Measurements from ENCODE around the gene PTPN1.
A peak's percentile ranks its signal among the peaks of the same experiment; 100 is the strongest.

The PTPN1 gene

DNA sequence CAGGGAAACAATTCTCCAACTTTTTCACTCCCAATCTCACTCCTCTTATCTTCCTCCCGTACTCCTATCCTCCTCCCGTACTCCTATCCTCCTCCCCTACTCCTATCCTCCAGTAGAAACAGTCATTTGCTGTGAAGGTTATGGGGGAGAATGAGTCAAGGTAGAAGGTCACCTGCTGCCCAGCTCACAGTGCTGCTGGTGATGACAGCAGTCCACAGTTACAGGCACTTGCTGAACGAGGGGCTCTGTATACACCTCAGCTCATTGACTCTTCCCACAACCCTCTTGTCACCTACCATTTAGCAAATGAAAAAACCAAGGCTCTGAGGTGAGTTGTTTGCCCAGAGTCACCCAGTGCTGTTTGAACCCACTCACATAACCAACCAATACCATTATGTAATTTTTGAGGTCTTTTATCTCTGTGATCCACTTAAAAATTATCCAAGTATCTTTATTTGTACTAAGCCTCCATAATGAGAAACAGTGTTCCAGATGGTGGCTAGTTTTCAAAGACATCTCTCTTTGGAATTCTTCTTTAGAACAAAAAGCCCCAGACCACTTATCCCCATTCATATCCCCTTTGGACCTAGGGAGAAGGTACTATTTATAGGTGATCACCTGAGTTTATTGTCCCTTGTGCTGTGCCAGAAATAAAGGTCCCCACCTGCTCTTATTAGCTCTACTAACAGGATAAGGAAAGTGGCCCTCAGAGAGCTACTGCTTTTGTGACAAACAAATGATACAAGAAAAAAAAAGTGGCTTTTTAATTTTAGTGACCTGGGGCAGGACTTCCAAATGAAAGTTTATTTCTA is 53.2 kb downstream of the PTPN1 start:
- Histone ChIP-seq H4K91ac (ENCODE audit: low read depth, low read length, poor library complexity) (no peak overlapping the region), H2AK5ac (ENCODE audit: low read depth, low read length) (no peak overlapping the region), H2BK15ac (ENCODE audit: low read length) (no peak overlapping the region), H3K18ac (ENCODE audit: low read length) (no peak overlapping the region), H4K8ac (ENCODE audit: low read depth, low read length) (no peak overlapping the region), H3K9ac (ENCODE audit: low read depth, low read length, poor library complexity) (no peak overlapping the region), H3K4me2 (ENCODE audit: insufficient read depth, low read length, poor library complexity, severe bottlenecking) (no peak overlapping the region), H3K27ac (replicated peaks; ENCODE audit: low read length) (no peak overlapping the region), H3K4me3 (ENCODE audit: low read length in 2 of 2) (no peak overlapping the region), H3K9me3 (replicated peaks in 1 of 2; ENCODE audit: control insufficient read depth in 2 of 2, insufficient read depth in 1 of 2, low read depth in 1 of 2, low read length in 2 of 2) (peaks cover 0 to 3% of the 10 kb centered on the region in 2 donors), H3K14ac (ENCODE audit: low read length) (no peak overlapping the region), H3K79me1 (ENCODE audit: low read depth, low read length) (no peaks in the 10 kb centered on the region), H3K36me3 (replicated peaks in 1 of 2; ENCODE audit: control insufficient read depth in 2 of 2, insufficient read depth in 2 of 2, low read length in 2 of 2) (peaks cover 18 to 73% of the 10 kb centered on the region in 2 donors), H2BK120ac (ENCODE audit: low read depth, low read length) (no peak overlapping the region), H3K4ac (ENCODE audit: low read length) (no peak overlapping the region), H2AFZ (ENCODE audit: low read length) (no peak overlapping the region), H3K4me1 (ENCODE audit: control insufficient read depth in 2 of 2, insufficient read depth in 1 of 2, low read depth in 1 of 2, low read length in 2 of 2) (peaks cover 0 to 8% of the 10 kb centered on the region in 2 donors), H2BK12ac (ENCODE audit: low read length) (no peak overlapping the region), H3K27me3 (ENCODE audit: control insufficient read depth in 3 of 3, insufficient read depth in 3 of 3, low read depth in 1 of 3, low read length in 3 of 3) (no peaks in the 10 kb centered on the region), H2BK5ac (ENCODE audit: low read length) (no peak overlapping the region), H3K23ac (ENCODE audit: low read depth, low read length, poor library complexity) (no peak overlapping the region)
- WGBS, 2 donors (ENCODE audit: extremely low coverage in 2 of 2, insufficient read length in 2 of 2, insufficient replicate concordance in 1 of 2) = 100% methylated on average over 2 of the region's 3 CpGs
- no peak for DNase-seq (ENCODE audit: low spot score)

- Histone ChIP-seq H2BK5ac (ENCODE audit: low read length) (no peak overlapping the region), H3K4me1 (ENCODE audit: control insufficient read depth in 2 of 2, insufficient read depth in 1 of 2, low read depth in 1 of 2, low read length in 2 of 2) (peaks cover 0 to 8% of the 10 kb centered on the region in 2 donors), H3K4me3 (ENCODE audit: low read length in 2 of 2) (no peak overlapping the region), H2AFZ (ENCODE audit: low read length) (no peak overlapping the region), H4K91ac (ENCODE audit: low read depth, low read length, poor library complexity) (no peak overlapping the region), H3K36me3 (replicated peaks in 1 of 2; ENCODE audit: control insufficient read depth in 2 of 2, insufficient read depth in 2 of 2, low read length in 2 of 2) (peaks cover 19 to 89% of the 10 kb centered on the region in 2 donors), H2BK120ac (ENCODE audit: low read depth, low read length) (no peak overlapping the region), H3K23ac (ENCODE audit: low read depth, low read length, poor library complexity) (no peak overlapping the region), H3K9me3 (replicated peaks in 1 of 2; ENCODE audit: control insufficient read depth in 2 of 2, insufficient read depth in 1 of 2, low read depth in 1 of 2, low read length in 2 of 2) (no peaks in the 10 kb centered on the region), H4K8ac (ENCODE audit: low read depth, low read length) (no peak overlapping the region), H3K18ac (ENCODE audit: low read length) (no peak overlapping the region), H2BK15ac (ENCODE audit: low read length) (no peak overlapping the region), H3K27me3 (ENCODE audit: control insufficient read depth in 3 of 3, insufficient read depth in 3 of 3, low read depth in 1 of 3, low read length in 3 of 3) (no peaks in the 10 kb centered on the region), H3K27ac (replicated peaks; ENCODE audit: low read length) (no peak overlapping the region), H3K9ac (ENCODE audit: low read depth, low read length, poor library complexity) (no peak overlapping the region), H2BK12ac (ENCODE audit: low read length) (no peak overlapping the region), H3K14ac (ENCODE audit: low read length) (no peak overlapping the region), H3K4ac (ENCODE audit: low read length) (no peak overlapping the region), H3K79me1 (ENCODE audit: low read depth, low read length) (no peaks in the 10 kb centered on the region), H2AK5ac (ENCODE audit: low read depth, low read length) (no peak overlapping the region), H3K4me2 (ENCODE audit: insufficient read depth, low read length, poor library complexity, severe bottlenecking) (no peak overlapping the region)
- WGBS, 2 donors (ENCODE audit: extremely low coverage in 2 of 2, insufficient read length in 2 of 2, insufficient replicate concordance in 1 of 2) = no CpG with 5 or more reads among the region's 2 CpGs
- no peak for DNase-seq (ENCODE audit: low spot score)
These were observed 55.2 kb downstream of the PTPN1 start for GRCh38 chr20:50565383-50565782.

GRCh38 chr20:50565871-50566270 is 55.7 kb downstream of the PTPN1 start:
- Histone ChIP-seq H3K9ac (ENCODE audit: low read depth, low read length, poor library complexity) (no peak overlapping the region), H2BK15ac (ENCODE audit: low read length) (no peak overlapping the region), H2BK120ac (ENCODE audit: low read depth, low read length) (no peak overlapping the region), H3K4me1 (ENCODE audit: control insufficient read depth in 2 of 2, insufficient read depth in 1 of 2, low read depth in 1 of 2, low read length in 2 of 2) (peaks cover 0 to 6% of the 10 kb centered on the region in 2 donors), H3K4me2 (ENCODE audit: insufficient read depth, low read length, poor library complexity, severe bottlenecking) (no peak overlapping the region), H3K79me1 (ENCODE audit: low read depth, low read length) (no peaks in the 10 kb centered on the region), H2AK5ac (ENCODE audit: low read depth, low read length) (no peak overlapping the region), H3K27me3 (ENCODE audit: control insufficient read depth in 3 of 3, insufficient read depth in 3 of 3, low read depth in 1 of 3, low read length in 3 of 3) (no peaks in the 10 kb centered on the region), H4K8ac (ENCODE audit: low read depth, low read length) (no peak overlapping the region), H3K14ac (ENCODE audit: low read length) (no peak overlapping the region), H2BK5ac (ENCODE audit: low read length) (no peak overlapping the region), H3K18ac (ENCODE audit: low read length) (no peak overlapping the region), H3K4ac (ENCODE audit: low read length) (no peak overlapping the region), H2AFZ (ENCODE audit: low read length) (no peak overlapping the region), H3K27ac (replicated peaks; ENCODE audit: low read length) (no peak overlapping the region), H3K4me3 (ENCODE audit: low read length in 2 of 2) (no peak overlapping the region), H3K9me3 (replicated peaks in 1 of 2; ENCODE audit: control insufficient read depth in 2 of 2, insufficient read depth in 1 of 2, low read depth in 1 of 2, low read length in 2 of 2) (no peaks in the 10 kb centered on the region), H2BK12ac (ENCODE audit: low read length) (no peak overlapping the region), H3K23ac (ENCODE audit: low read depth, low read length, poor library complexity) (no peak overlapping the region), H3K36me3 (replicated peaks in 1 of 2; ENCODE audit: control insufficient read depth in 2 of 2, insufficient read depth in 2 of 2, low read length in 2 of 2) (peaks cover 19 to 94% of the 10 kb centered on the region in 2 donors), H4K91ac (ENCODE audit: low read depth, low read length, poor library complexity) (no peak overlapping the region)
- no CpG with 5 or more reads among the region's 4 CpGs for WGBS, 2 donors (ENCODE audit: extremely low coverage in 2 of 2, insufficient read length in 2 of 2, insufficient replicate concordance in 1 of 2)
- no peak for DNase-seq (ENCODE audit: low spot score)

DNA sequence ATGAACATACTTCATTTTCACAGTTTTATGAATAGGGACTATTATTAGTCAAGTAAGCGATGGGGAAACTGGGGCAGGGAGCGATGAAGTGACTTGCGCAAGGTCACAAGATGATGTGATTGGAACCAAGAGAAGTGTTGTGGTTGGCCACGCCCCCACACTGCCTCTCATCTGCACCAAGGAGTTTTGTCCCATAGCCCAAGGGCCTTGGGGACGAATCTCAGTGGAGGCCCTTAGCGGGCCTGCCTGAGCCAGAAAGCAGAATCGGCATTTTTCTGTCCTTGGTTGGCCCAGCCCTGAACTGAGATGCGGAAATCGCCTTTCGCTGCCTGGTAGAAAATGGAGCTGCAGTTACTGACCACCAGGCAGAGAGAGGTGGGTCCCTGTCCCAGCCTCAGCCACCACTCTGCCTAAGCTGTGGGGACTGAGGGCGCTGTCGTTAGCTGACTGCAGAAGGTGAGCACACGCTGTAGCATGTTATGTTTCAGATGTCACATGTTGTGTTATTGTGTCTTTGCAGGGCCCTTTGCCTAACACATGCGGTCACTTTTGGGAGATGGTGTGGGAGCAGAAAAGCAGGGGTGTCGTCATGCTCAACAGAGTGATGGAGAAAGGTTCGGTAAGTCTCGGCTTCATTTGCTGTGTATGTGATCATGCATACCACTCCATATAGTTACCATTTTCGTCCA is 57.8 kb downstream of the PTPN1 start:
- no peak overlapping the region for H3K4ac ChIP-seq (ENCODE audit: low read length)
- H3K79me1 ChIP-seq (ENCODE audit: low read depth, low read length) = no peaks in the 10 kb centered on the region
- no peak overlapping the region for H3K14ac ChIP-seq (ENCODE audit: low read length)
- H2AFZ ChIP-seq (ENCODE audit: low read length) = no peak overlapping the region
- H3K4me3 ChIP-seq (ENCODE audit: low read length in 2 of 2) = peak overlapping the region in 1 of 2 donors; percentile 26
- no peak overlapping the region for H3K9ac ChIP-seq (ENCODE audit: low read depth, low read length, poor library complexity)
- H3K27ac ChIP-seq (replicated peaks; ENCODE audit: low read length) = no peak overlapping the region
- H3K4me1 ChIP-seq (ENCODE audit: control insufficient read depth in 2 of 2, insufficient read depth in 1 of 2, low read depth in 1 of 2, low read length in 2 of 2) = peaks cover 0 to 4% of the 10 kb centered on the region in 2 donors
- no peak overlapping the region for H4K91ac ChIP-seq (ENCODE audit: low read depth, low read length, poor library complexity)
- DNase-seq (ENCODE audit: low spot score) = no peak
- H3K4me2 ChIP-seq (ENCODE audit: insufficient read depth, low read length, poor library complexity, severe bottlenecking) = no peak overlapping the region
- H2BK5ac ChIP-seq (ENCODE audit: low read length) = no peak overlapping the region
- H3K36me3 ChIP-seq (replicated peaks in 1 of 2; ENCODE audit: control insufficient read depth in 2 of 2, insufficient read depth in 2 of 2, low read length in 2 of 2) = peaks cover 13 to 88% of the 10 kb centered on the region in 2 donors
- no peak overlapping the region for H2AK5ac ChIP-seq (ENCODE audit: low read depth, low read length)
- H2BK15ac ChIP-seq (ENCODE audit: low read length) = no peak overlapping the region
- no CpG with 5 or more reads among the region's 18 CpGs for WGBS, 2 donors (ENCODE audit: extremely low coverage in 2 of 2, insufficient read length in 2 of 2, insufficient replicate concordance in 1 of 2)
- H2BK12ac ChIP-seq (ENCODE audit: low read length) = no peak overlapping the region
- no peak overlapping the region for H3K18ac ChIP-seq (ENCODE audit: low read length)
- H3K27me3 ChIP-seq (ENCODE audit: control insufficient read depth in 3 of 3, insufficient read depth in 3 of 3, low read depth in 1 of 3, low read length in 3 of 3) = no peaks in the 10 kb centered on the region
- no peak overlapping the region for H4K8ac ChIP-seq (ENCODE audit: low read depth, low read length)
- no peaks in the 10 kb centered on the region for H3K9me3 ChIP-seq (replicated peaks in 1 of 2; ENCODE audit: control insufficient read depth in 2 of 2, insufficient read depth in 1 of 2, low read depth in 1 of 2, low read length in 2 of 2)
- no peak overlapping the region for H3K23ac ChIP-seq (ENCODE audit: low read depth, low read length, poor library complexity)
- no peak overlapping the region for H2BK120ac ChIP-seq (ENCODE audit: low read depth, low read length)
